Breast epithelium (tissue), 4 donors: ENCODE data around the gene RFWD3. TPM values are rescaled to one million over a fixed set of nuclear protein-coding genes. Genes with fewer than 3 reads are reported as not detected.
A peak's percentile ranks its signal among the peaks of the same experiment; 100 is the strongest.

Source experiments
- DNase-seq, 2 donors: peaks; one replicate each; pipeline ENCODE4 v3.0.0-alpha.2; 2019; ENCODE audit warnings: low spot score in 2 of 2
- H3K27ac ChIP-seq, 2 donors: fragments of 200-600 bp; sonication (generic) in 1 of 2; one replicate each; pipeline ENCODE4 v1.5.1; 2016 to 2019; ENCODE audit warnings: mild to moderate bottlenecking in 1 of 2
- H3K27me3 ChIP-seq, 2 donors: fragments of 200-600 bp; sonication (generic) in 1 of 2; one replicate each; pipeline versions ENCODE4 v1.5.1 to v1.6.0; 2017 to 2019; ENCODE audit warnings: control low read depth in 1 of 2, mild to moderate bottlenecking in 1 of 2
- H3K36me3 ChIP-seq: fragments of 200-600 bp; one replicate; pipeline ENCODE4 v1.5.1; 2019
- H3K4me1 ChIP-seq, 2 donors: fragments of 200-600 bp; sonication (generic); one replicate each; pipeline ENCODE4 v1.5.1; 2016 to 2019; ENCODE audit warnings: control low read depth in 1 of 2
- H3K4me3 ChIP-seq, 3 donors: fragments of 200-600 bp; sonication (generic); 1 replicate in 2 of 3; 2 replicates in 1 of 3; pipeline ENCODE4 v1.5.1; 2016 to 2019; ENCODE audit warnings: mild to moderate bottlenecking in 3 of 3, moderate library complexity in 2 of 3
- H3K9me3 ChIP-seq, 2 donors: fragments of 200-600 bp; sonication (generic) in 1 of 2; one replicate each; pipeline ENCODE4 v1.5.1; 2016 to 2019; ENCODE audit warnings: control low read depth in 1 of 2
- POLR2A ChIP-seq: fragments of 450-650 bp; IDR thresholded peaks from one replicate; pipeline ENCODE4 v1.6.1; 2016; ENCODE audit warnings: antibody characterized with exemption, mild to moderate bottlenecking, moderate library complexity
- POLR2AphosphoS5 ChIP-seq, 3 donors: sonication (generic); formaldehyde crosslinking; IDR thresholded peaks; one replicate each; pipeline ENCODE4 v1.6.1; 2017; ENCODE audit warnings: antibody characterized with exemption in 3 of 3
- intact Hi-C: fragments of 100-400 bp; cut with DNase I; formaldehyde crosslinking; loops from one replicate; pipeline ENCODE4 v1.15.1; 2023; ENCODE audit warnings: low total_unique reads
- total RNA-seq, 3 donors: library from RNA; depleted of rRNA; stranded (reverse); fragments of >200 nt; gene quantifications; one replicate each; pipeline ENCODE4 v1.1.0, GENCODE V29; 2016
- TF ChIP-seq, protein P1 (sequence below), 3 donors: fragments of 450-650 bp; IDR thresholded peaks; one replicate each; pipeline ENCODE4 v1.5.1; 2016 to 2017; ENCODE audit warnings: antibody characterized with exemption in 3 of 3, mild to moderate bottlenecking in 3 of 3, moderate library complexity in 3 of 3

Gene RFWD3
- total RNA-seq, 3 donors from 2014 or later: 11.0 to 23.6 (median 18.7) TPM

DNA sequence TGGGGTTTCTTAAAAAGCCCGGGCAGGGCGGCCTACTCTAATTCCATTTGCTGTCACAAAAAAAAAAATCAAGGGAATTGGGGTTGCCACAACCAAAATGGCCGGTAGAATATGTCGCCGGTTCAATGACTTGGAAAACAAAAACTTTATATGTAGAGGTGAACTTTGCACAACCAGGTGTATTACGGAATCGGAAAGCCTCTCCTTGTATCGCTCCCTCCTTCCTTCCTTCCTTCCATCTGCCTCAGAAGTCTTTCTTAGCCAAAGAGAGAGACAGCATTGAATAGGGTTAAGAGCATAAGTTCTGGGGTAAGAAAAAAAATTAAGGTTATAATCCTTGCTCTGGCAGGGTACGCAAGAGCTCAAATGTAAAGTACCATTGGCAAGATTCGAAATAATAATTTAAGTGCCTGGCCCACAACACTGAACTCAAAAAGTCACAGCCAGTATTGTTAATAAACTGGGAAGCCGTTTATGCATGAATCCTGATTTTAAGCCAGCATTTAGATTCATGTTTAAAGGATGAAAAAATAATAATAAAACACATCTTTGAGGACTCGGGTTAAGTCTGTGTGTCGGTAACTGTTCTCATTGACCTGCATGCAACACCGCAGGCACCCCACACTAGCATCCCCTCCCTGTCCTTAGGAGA, 59.2 kb downstream of the RFWD3 start:
- no peaks in the 10 kb centered on the region for H3K36me3 ChIP-seq
- intact Hi-C loops: no loop called here
- no peaks in the 10 kb centered on the region for H3K9me3 ChIP-seq
- H3K27ac ChIP-seq: peak overlapping the region; percentile 95 to 96
- peak overlapping the region; percentile 84 to 98 (median 89) for H3K4me3 ChIP-seq
- H3K4me1 ChIP-seq: peaks cover 0 to 15% of the 10 kb centered on the region in 2 donors
- DNase-seq: no peak
- TF ChIP-seq, protein P1, sequence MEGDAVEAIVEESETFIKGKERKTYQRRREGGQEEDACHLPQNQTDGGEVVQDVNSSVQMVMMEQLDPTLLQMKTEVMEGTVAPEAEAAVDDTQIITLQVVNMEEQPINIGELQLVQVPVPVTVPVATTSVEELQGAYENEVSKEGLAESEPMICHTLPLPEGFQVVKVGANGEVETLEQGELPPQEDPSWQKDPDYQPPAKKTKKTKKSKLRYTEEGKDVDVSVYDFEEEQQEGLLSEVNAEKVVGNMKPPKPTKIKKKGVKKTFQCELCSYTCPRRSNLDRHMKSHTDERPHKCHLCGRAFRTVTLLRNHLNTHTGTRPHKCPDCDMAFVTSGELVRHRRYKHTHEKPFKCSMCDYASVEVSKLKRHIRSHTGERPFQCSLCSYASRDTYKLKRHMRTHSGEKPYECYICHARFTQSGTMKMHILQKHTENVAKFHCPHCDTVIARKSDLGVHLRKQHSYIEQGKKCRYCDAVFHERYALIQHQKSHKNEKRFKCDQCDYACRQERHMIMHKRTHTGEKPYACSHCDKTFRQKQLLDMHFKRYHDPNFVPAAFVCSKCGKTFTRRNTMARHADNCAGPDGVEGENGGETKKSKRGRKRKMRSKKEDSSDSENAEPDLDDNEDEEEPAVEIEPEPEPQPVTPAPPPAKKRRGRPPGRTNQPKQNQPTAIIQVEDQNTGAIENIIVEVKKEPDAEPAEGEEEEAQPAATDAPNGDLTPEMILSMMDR (IDR thresholded peaks at IDR 0.05): no peak
- TF ChIP-seq POLR2AphosphoS5 (IDR thresholded peaks at IDR 0.05) (peak in 1 of 3 donors; percentile 1), POLR2A (no peak)
- no peaks in the 10 kb centered on the region for H3K27me3 ChIP-seq

DNA sequence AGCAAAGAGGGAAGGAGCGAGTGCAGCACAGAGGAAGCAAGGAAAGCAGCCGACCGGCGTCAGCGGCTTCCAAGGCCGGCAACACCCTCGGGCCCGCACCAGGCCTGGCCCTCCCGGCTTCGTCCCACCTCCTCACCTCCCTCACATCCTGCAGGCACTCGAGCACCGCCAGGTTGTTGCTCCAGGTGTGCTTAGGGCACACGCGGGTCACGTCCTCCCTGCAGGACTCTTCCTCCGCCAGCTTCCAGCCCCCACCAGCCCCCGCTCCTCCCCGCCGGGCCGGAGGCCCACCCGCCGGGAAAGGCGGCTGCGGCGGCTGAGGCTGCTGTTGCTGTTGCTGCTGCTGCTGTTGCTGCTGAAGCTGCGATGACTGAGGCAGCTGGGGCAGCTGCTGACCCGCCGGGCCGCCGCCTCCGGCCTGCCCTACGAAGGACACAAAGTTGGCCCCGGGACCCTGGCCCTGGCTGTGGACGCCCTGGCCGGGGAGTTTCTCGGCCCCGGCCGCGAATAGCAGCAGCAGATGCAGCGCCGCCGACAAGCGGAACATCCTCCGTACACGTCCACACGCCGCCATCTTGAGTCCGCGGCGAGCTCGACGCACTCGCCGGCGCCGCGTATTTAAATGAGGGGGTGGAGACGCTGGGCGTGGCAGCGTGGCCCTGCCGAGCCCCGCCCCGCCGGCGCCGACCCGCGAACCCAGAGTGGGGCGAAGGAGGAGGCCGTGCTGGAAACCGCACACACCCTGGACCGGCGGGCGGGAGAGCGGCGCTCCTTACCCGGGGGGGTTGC, 60.0 kb downstream of the RFWD3 start, which contains the start of gene GLG1:
GLG1 (minus strand) TSS at position 594 of the 789 bp plus-strand sequence; CDS start at position 574, 20 bp downstream.
- intact Hi-C loops: no loop called here
- peaks cover 0 to 15% of the 10 kb centered on the region in 2 donors for H3K4me1 ChIP-seq

DNA sequence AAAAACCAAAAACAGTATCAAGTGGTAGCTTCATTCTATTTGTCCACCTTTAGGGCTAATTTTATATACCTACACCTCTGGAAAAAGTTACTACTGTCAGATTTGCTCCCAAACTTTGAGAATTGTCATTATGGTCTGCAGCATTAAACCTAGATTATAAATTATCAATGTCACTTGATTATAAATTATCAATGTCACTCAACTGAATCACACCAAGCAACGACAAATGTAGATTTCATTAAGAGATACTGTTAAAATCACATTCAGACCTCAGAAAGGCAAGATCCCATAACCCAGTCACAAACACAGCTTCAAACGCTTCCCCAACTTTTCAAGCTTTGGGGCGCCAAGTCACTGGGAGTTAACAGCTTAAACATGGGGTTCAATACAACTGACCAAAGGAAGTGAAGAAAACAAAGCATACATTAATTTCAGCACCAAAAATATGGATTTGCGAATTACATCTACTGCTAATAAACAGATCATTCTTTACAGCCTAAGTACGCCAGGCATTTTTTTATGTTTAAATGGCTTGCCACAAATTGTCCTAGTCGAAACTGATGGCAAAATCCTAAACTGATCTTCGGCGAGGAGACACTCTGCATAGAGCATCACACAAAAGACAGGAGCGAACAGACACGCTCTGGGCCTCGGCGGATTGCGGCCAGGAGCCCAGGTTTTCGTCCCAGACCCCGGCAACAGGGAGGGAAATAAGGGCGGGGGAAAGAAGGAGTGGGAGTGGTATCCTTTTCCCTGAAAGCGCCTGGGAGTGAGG, 60.7 kb downstream of the RFWD3 start:
- no peak for DNase-seq
- Histone ChIP-seq H3K9me3 (no peaks in the 10 kb centered on the region), H3K4me1 (peaks cover 0 to 15% of the 10 kb centered on the region in 2 donors), H3K4me3 (peak overlapping the region; percentile 84 to 98 (median 89)), H3K27ac (peak overlapping the region; percentile 95 to 96), H3K36me3 (no peaks in the 10 kb centered on the region), H3K27me3 (no peaks in the 10 kb centered on the region)
- TF ChIP-seq POLR2A (no peak), POLR2AphosphoS5 (IDR thresholded peaks at IDR 0.05) (no peak)
- TF ChIP-seq, protein P1 (IDR thresholded peaks at IDR 0.05): no peak
- intact Hi-C loops: no loop called here

More for the DNA sequence above, 60.0 kb downstream of the RFWD3 start, which contains the start of gene GLG1:
- DNase-seq: peak; percentile 78 to 81
- Histone ChIP-seq H3K4me3 (peak within 1 kb of the TSS; percentile 84 to 98 (median 89)), H3K27ac (peak within 1 kb of the TSS; percentile 95 to 96), H3K36me3 (no peaks in the 10 kb centered on the region), H3K27me3 (no peaks in the 10 kb centered on the region), H3K9me3 (no peaks in the 10 kb centered on the region)
- TF ChIP-seq, protein P1 (IDR thresholded peaks at IDR 0.05): peak in 1 of 3 donors; percentile 9
- TF ChIP-seq POLR2AphosphoS5 (IDR thresholded peaks at IDR 0.05) (peak; percentile 89 to 92 (median 92)), POLR2A (peak; percentile 81)

DNA sequence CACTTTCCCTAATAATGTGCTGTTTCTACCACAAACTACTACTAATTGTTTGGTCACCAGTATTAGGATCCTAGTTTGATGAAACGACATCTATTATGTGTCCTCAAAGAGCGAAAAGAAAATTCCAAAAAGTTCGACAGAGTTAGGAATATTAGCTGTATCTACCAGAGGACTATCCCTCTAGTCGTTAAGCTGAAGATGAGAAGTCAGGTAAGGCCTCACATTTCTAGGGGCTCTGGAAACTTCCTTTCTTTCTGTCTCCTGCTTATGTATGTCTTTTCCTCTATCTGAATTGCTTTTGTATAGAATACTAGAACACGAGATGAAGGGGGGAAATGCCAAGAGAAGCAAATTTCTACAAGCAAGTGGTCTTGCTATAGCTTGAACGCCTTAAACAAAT, 61.3 kb downstream of the RFWD3 start:
- Histone ChIP-seq H3K27me3 (no peaks in the 10 kb centered on the region), H3K9me3 (no peaks in the 10 kb centered on the region), H3K4me1 (peaks cover 0 to 15% of the 10 kb centered on the region in 2 donors), H3K36me3 (no peaks in the 10 kb centered on the region), H3K27ac (peak overlapping the region in 1 of 2 donors; percentile 95), H3K4me3 (peak overlapping the region; percentile 84 to 98 (median 89))
- intact Hi-C loops: no loop called here
- TF ChIP-seq, protein P1 (IDR thresholded peaks at IDR 0.05): no peak
- TF ChIP-seq POLR2AphosphoS5 (IDR thresholded peaks at IDR 0.05): no peak
- TF ChIP-seq POLR2A: no peak
- DNase-seq: no peak
